GM21529 (cell line): ENCODE measurements around the gene OR4X1.
"Not testable (repeated sequence)": the region's sequence is repeated elsewhere in the genome, so short reads cannot be mapped to it uniquely, and the experiment has no call there.

Experiments used
- ATAC-seq: cut with Tn5 transposase; IDR thresholded peaks from one replicate; pipeline ENCODE4 v1.9.1; 2021; ENCODE audit not compliant: unreplicated experiment

The OR4X1 gene, protein sequence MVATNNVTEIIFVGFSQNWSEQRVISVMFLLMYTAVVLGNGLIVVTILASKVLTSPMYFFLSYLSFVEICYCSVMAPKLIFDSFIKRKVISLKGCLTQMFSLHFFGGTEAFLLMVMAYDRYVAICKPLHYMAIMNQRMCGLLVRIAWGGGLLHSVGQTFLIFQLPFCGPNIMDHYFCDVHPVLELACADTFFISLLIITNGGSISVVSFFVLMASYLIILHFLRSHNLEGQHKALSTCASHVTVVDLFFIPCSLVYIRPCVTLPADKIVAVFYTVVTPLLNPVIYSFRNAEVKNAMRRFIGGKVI

DNA sequence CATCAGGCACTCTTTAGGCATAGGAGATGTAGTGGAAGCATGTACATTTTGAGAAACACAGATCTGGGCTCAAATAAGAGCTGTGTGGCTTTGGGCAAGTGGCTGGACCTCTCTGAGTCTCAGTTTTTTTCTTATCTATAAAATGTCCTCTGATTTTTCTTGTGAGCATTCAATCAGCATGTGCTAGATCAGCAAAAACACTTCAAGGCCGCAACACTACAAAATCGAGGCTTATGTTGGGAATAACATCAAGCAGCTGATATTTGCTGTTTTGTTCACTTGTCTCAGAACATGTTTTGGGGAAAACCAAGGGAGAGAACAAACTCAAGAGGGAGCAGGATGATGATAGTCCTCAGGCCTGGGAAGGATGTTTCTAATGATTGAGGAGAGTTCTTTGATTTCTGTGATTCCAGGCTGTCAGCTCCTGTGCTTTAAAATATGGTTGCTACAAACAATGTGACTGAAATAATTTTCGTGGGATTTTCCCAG, at the start of gene OR4X1:
TSS of gene OR4X1 (plus strand) at position 439 of the 489 bp plus-strand sequence. CDS start at position 439, 0 bp downstream.
- ATAC-seq: no peak

DNA sequence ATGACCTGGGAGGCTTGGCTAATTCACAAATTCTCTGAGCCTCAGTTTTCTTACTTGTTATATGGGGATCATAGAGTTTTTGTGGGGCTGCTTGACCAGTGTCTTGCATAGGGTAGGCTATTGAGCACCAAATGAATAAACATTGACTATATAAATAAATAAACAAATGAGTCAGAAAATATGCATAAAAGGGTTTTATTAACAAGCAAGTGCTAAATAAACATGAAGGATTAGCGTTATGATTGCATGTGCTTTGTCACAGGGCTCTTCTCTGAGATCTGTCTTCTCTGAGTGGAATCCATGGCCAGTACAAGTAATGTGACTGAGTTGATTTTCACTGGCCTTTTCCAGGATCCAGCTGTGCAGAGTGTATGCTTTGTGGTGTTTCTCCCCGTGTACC, 47.2 kb upstream of the OR4X1 start, which contains the start of gene OR4B1:
TSS of gene OR4B1 (plus strand) at position 301 of the 400 bp plus-strand sequence. CDS start at position 301, 0 bp downstream.
- ATAC-seq: no peak

DNA sequence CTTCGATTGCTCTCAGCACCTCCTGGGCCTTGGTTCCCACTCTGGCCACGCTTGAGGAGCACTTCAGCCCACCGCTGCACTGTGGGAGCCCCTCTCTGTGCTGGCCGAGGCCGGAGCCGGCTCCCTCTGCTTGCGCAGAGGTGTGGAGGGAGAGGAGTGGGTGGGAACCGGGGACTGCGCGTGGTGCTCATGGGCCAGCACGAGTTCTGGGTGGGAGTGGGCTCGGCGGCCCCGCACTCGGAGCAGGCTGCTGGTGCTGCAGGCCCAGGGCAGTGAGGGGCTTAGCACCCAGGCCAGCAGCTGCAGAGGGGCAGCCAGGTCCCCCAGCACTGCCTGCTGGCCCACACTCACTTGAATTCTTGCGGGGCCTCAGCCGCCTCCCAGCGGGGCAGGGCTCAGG, 34.9 kb upstream of the OR4X1 start:
- no peak for ATAC-seq

DNA sequence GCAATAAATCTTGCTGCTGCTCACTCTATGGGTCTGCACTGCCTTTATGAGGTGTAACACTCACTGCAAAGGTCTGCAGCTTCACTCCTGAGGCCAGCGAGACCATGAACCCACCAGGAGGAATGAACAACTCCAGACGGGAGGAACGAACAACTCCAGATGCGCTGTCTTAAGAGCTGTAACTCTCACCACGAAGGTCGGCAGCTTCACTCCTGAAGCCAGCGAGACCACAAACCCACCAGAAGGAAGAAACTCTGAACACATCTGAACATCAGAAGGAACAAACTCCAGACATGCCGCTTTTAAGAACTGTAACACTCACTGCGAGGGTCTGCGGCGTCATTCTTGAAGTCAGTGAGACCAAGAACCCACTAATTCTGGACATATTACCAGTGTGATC, 33.6 kb upstream of the OR4X1 start:
- not testable (repeated sequence) for ATAC-seq

DNA sequence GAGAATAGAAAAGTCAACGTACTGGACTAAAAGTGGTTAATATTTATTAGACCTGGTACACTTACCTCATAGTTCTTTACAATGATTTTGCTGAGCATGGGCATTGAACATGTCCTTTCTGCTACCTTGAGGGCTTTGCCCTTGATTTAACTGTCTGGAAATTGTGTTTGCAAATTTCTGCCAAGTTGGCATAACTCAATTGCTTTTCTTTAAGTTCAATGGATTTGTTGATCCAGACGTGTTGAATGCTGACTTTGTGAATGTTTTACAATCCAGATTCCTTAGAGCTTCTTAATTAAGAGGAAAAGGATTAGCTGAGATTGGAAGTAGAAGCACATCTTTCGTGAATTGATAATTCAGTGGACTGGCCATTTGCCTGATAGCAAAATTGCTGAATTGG, 25.9 kb upstream of the OR4X1 start:
- ATAC-seq: no peak

DNA sequence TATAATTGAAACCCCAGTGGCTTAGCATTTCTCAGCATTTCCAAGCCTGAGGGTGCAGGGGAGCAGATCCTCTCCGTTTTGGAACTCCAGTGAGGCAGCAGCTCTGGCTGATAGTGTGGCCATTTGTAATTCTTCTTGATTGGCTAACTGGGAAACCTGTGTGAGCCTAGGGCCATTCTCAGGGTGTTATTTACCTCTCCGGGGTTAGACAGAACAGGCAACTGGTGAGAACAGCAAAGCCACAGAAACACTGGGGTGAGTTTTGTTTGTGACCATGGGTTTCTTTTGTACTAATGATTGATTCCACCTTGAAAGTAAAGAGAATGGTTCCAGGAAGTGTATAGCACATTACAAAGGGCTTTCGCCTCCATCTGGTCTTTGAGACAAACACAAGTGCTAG, 21.2 kb upstream of the OR4X1 start:
- no peak for ATAC-seq

DNA sequence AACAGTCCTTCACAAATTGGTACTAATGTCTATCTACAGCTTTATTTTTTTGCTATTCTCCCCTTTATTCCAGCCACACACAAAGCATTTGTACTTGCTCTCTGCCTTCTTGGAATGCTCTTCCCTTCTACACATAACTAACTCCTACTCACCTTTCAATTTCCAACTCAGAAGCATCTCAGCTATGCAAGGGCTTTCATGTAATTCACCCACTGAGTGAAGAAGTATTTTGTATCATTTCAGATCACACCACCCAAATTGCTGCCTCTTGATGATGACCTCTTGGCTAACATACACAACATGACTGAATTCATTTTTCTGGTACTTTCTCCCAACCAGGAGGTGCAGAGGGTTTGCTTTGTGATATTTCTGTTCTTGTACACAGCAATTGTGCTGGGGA, 18.9 kb upstream of the OR4X1 start, which contains the start of gene OR4X2:
TSS of gene OR4X2 (plus strand) at position 301 of the 400 bp plus-strand sequence. CDS start at position 301, 0 bp downstream.
- ATAC-seq: no peak

DNA sequence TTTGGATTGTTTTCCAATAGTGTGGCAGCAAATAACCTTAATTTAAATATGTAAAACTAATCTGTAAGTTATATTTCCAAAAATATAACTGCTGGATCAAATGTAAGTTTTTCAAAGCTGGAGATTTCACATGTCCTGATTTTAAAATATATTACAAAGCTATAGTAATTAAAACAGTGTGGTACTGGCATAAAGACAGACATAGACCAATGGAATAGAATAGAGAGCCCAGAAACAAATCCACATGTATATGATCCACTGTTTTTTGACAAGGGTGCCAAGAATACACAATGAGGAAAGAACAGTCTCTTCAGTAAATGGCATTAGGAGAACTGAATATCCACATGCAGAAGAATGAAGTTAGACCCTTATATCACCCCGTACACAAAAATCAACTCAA, 14.8 kb upstream of the OR4X1 start:
- no peak for ATAC-seq

DNA sequence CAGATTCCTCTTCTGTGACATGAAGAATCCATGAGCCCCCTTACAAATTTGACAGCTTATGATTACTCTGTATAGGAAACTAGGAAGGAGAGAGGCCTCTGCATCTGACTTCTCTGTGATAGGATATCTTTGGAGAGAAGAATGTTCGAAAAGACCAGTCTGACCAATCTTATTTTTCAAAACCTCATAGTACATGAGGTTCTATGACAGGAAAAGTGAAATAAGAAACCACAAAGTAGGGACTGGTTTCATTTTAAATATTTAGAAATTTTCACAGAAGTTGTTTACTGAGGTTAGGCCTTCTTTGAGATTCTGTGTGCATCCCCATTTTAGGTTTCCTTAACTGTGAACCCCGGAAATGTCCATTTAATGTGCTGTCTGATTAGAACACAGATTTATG, 2.1 kb upstream of the OR4X1 start:
- no peak for ATAC-seq

DNA sequence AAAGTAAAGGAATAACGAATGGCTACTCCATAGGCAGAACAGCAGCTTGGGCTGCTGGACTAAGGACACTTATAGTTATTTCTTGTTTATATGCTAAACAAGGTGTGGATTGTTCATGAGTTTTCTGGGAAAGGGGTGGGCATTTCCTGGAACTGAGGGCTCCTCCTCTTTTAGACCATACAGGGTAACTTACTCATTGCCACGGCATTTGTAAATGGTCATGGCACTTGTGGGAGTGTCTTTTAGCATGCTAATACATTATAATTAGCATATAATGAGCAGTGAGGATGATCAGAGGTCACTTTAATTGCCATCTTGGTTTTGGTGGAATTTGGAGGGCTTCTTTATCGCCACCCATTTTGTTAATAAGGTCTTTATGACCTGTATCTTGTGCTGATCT, 7.0 kb downstream of the OR4X1 start:
- no peak for ATAC-seq

DNA sequence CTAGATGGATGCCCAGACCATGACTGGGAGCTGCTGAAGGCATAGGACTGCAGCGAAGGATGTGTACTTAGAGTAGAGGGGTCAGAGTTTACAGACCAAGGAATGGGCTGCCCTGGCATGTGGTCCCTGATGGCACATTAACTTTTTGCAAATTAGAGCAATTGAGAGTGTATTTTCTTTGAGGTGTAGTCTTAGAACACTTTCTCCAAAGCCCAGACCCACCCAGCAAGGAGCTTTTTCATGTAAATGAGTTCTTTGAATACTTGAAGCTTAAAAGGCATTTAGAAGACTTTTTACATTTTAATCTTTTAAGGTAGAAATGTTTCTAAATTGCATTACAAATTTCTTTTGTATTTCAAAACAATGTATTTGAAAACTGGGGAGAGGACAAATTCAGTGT, 8.9 kb downstream of the OR4X1 start:
- ATAC-seq: no peak

DNA sequence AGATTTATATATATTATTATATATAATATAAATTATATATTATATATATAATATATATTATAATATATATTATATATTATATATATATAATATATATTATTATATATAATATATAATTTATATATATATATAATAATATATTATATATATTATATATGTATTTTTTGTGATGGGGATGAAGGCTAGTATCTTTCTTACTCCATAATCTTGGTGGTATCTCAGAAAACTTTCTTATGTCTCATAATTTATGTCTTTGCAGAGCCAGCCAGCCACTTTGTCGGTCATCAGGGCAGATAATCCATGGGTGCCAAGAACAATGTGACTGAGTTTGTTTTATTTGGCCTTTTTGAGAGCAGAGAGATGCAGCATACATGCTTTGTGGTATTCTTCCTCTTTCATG, 42.3 kb downstream of the OR4X1 start, which contains the start of gene OR4S1:
TSS of gene OR4S1 (plus strand) at position 301 of the 400 bp plus-strand sequence. CDS start at position 301, 0 bp downstream.
- ATAC-seq: no peak

DNA sequence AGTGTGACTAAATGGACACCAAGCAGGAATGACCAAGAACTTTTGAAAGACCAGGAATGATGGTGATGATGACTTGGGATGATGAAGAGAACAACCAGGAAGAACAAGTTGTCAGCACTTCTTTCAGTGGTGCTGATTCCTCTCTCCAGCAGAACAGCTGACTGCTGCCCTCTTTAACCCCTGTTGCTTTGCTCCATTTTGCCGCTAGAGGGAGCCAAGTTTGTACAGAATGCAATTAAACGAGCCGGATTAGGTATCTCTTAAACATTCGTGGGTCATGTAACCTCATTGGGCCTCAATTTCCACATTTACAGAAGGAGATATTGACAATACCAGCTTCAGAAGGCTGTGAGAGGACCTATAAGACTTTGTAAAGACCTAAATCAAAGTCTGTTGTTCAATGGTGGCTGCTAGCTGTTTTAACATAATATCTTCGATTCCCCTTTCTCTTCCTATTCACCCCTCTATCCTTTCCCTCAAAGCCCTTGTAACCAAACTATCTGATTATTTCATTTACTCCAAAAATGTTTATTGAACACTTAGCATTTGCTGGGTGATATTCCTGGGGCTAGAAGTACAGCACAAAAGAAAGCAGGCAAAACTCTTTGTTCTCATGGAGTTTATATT, 44.2 kb downstream of the OR4X1 start:
- ATAC-seq: peak; percentile 94

DNA sequence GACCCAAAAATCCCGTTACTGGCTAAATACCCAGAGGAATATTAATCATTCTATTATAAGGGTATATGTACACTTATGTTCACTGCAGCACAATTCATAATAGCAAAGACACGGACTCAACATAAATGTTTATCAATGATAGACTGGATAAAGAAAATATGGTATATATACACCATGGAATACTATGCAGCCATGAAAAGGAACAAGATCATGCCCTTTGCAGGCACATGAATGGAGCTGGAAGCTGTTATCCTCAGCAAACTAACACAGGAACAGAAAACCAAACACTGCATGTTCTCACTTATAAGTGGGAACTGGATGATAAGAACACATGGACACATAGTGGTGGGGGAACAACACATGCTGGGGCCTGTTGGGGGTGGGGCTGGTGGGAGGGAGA, 49.9 kb downstream of the OR4X1 start:
- not testable (repeated sequence) for ATAC-seq
